ENCODE data around the gene SLX1B. TPM values are rescaled to one million over a fixed set of nuclear protein-coding genes. Genes with fewer than 3 reads are reported as not detected.
"Not testable (repeated sequence)": the region's sequence is repeated elsewhere in the genome, so short reads cannot be mapped to it uniquely, and the experiment has no call there.

SLX1B gene
- polyA plus RNA-seq, 1 of the 3 experiments (the other 2 are of a cell fraction): 18.3 TPM

- not testable (repeated sequence) for DNase-seq
- no CpG with 5 or more reads among the region's 4 CpGs for WGBS (ENCODE audit: low lambda C conversion rate)
Measured at GRCh38 chr16:29472065-29472464, 17.7 kb downstream of the SLX1B start.

GRCh38 chr16:29482276-29482675 lies 27.9 kb downstream of the SLX1B start:
- H3F3A ChIP-seq (replicated peaks; ENCODE audit: insufficient read depth); H3K9ac ChIP-seq; H3K27me3 ChIP-seq (ENCODE audit: insufficient read depth); H3K79me2 ChIP-seq (ENCODE audit: insufficient read depth); H3K9me2 ChIP-seq; POLR2A ChIA-PET; H3K9me3 ChIP-seq; DNase-seq; H3K36me3 ChIP-seq (replicated peaks in 1 of 2; ENCODE audit: control insufficient read depth in 1 of 2, insufficient read depth in 2 of 2, low read length in 1 of 2); H4K20me1 ChIP-seq (ENCODE audit: insufficient read depth); CTCF ChIA-PET; H3K27ac ChIP-seq (ENCODE audit: low read depth in 2 of 2, low read length in 1 of 2); H3K4me3 ChIP-seq (ENCODE audit: low read depth in 2 of 2, low read length in 1 of 2); H3K4me2 ChIP-seq; H2AFZ ChIP-seq (ENCODE audit: low read depth); H3K4me1 ChIP-seq (ENCODE audit: control insufficient read depth in 1 of 2, insufficient read depth in 2 of 2, low read depth in 1 of 2, low read length in 1 of 2): not testable (repeated sequence)
- WGBS (ENCODE audit: low lambda C conversion rate): 71% methylated on average over 5 of the region's 12 CpGs

More at GRCh38 chr16:29472065-29472464, 17.7 kb downstream of the SLX1B start:
- H3K79me2 ChIP-seq (ENCODE audit: insufficient read depth); H3K27me3 ChIP-seq (ENCODE audit: insufficient read depth); H3K27ac ChIP-seq (ENCODE audit: low read depth in 2 of 2, low read length in 1 of 2); H3F3A ChIP-seq (replicated peaks; ENCODE audit: insufficient read depth); H2AFZ ChIP-seq (ENCODE audit: low read depth); POLR2A ChIA-PET; H4K20me1 ChIP-seq (ENCODE audit: insufficient read depth); H3K36me3 ChIP-seq (replicated peaks in 1 of 2; ENCODE audit: control insufficient read depth in 1 of 2, insufficient read depth in 2 of 2, low read length in 1 of 2); CTCF ChIA-PET; H3K9me3 ChIP-seq; H3K4me3 ChIP-seq (ENCODE audit: low read depth in 2 of 2, low read length in 1 of 2); H3K9ac ChIP-seq; H3K4me1 ChIP-seq (ENCODE audit: control insufficient read depth in 1 of 2, insufficient read depth in 2 of 2, low read depth in 1 of 2, low read length in 1 of 2); H3K4me2 ChIP-seq; H3K9me2 ChIP-seq: not testable (repeated sequence)

GRCh38 chr16:29506308-29506707 lies 52.0 kb downstream of the SLX1B start, which contains the start of gene NPIPB12:
NPIPB12 (minus strand) TSS chr16:29506408.
- H3K4me2 ChIP-seq; H2AFZ ChIP-seq (ENCODE audit: low read depth); H3K4me3 ChIP-seq (ENCODE audit: low read depth in 2 of 2, low read length in 1 of 2); H3K4me1 ChIP-seq (ENCODE audit: control insufficient read depth in 1 of 2, insufficient read depth in 2 of 2, low read depth in 1 of 2, low read length in 1 of 2); H3K9me2 ChIP-seq; H3K9me3 ChIP-seq; H3K27me3 ChIP-seq (ENCODE audit: insufficient read depth); H3K9ac ChIP-seq; CTCF ChIA-PET; H3K27ac ChIP-seq (ENCODE audit: low read depth in 2 of 2, low read length in 1 of 2); H3K79me2 ChIP-seq (ENCODE audit: insufficient read depth); DNase-seq; H3K36me3 ChIP-seq (replicated peaks in 1 of 2; ENCODE audit: control insufficient read depth in 1 of 2, insufficient read depth in 2 of 2, low read length in 1 of 2); H3F3A ChIP-seq (replicated peaks; ENCODE audit: insufficient read depth); POLR2A ChIA-PET; H4K20me1 ChIP-seq (ENCODE audit: insufficient read depth): not testable (repeated sequence)
- WGBS (ENCODE audit: low lambda C conversion rate): no CpG with 5 or more reads among the region's 6 CpGs

Small RNAs within 50 kb of the gene (small RNA-seq; reads per million reads assigned to genes)
- 0 reads per million in 7 experiments for gene AC133555.2

Other genes with a start within 250 kb of the SLX1B start
- 0.76 and 1.2 TPM in 2 replicates for gene NPIPB11, start 47.8 kb upstream of the SLX1B start, polyA plus RNA-seq (2012; rRNA removed)
- gene BOLA2, start 182 bp upstream of the SLX1B start, polyA plus RNA-seq (2012; rRNA removed): 97.5 and 102 TPM in 2 replicates
- 1.2 and 2.6 TPM in 2 replicates for gene SULT1A4, start 5.4 kb downstream of the SLX1B start, polyA plus RNA-seq (2012; rRNA removed)
- 12.7 and 22.5 TPM in 2 replicates for gene NPIPB12, start 51.9 kb downstream of the SLX1B start, polyA plus RNA-seq (2012; rRNA removed)
- 0.10 and 0.13 TPM in 2 replicates for gene SPN, start 208.7 kb downstream of the SLX1B start, polyA plus RNA-seq (2012; rRNA removed)
- gene QPRT, start 224.6 kb downstream of the SLX1B start, polyA plus RNA-seq (2012; rRNA removed): 12.5 and 12.6 TPM in 2 replicates

Measured in SK-N-SH (cell line).